ENCODE results near the gene IL1RAPL1.
"Not testable (repeated sequence)": the region's sequence is repeated elsewhere in the genome, so short reads cannot be mapped to it uniquely, and the experiment has no call there.

Gene IL1RAPL1

GRCh38 chrX:28988246-28988645 is 401.0 kb downstream of the IL1RAPL1 start:
- peak in 1 of 14 donors; percentile 47 for DNase-seq

GRCh38 chrX:28997706-28998463 is 410.6 kb downstream of the IL1RAPL1 start:
- DNase-seq: no peak

- no peak for DNase-seq
Observed at GRCh38 chrX:28998609-28999135, 411.4 kb downstream of the IL1RAPL1 start.

- DNase-seq: no peak
Observed at GRCh38 chrX:29012867-29013266, 425.6 kb downstream of the IL1RAPL1 start.

GRCh38 chrX:29023207-29023606 is 436.0 kb downstream of the IL1RAPL1 start:
- no peak for DNase-seq

- no peak for DNase-seq
Observed at GRCh38 chrX:29024871-29025270, 437.6 kb downstream of the IL1RAPL1 start.

GRCh38 chrX:29039501-29039900 is 452.3 kb downstream of the IL1RAPL1 start:
- no peak for DNase-seq

GRCh38 chrX:29040160-29040559 is 452.9 kb downstream of the IL1RAPL1 start:
- no peak for DNase-seq

- no peak for DNase-seq
Observed at GRCh38 chrX:29042341-29042740, 455.1 kb downstream of the IL1RAPL1 start.

GRCh38 chrX:29043746-29044145 is 456.5 kb downstream of the IL1RAPL1 start:
- DNase-seq: no peak

- no peak for DNase-seq
Observed at GRCh38 chrX:29044423-29045184, 457.4 kb downstream of the IL1RAPL1 start.

GRCh38 chrX:29065477-29065876 is 478.2 kb downstream of the IL1RAPL1 start:
- no peak for DNase-seq

- DNase-seq: no peak
Observed at GRCh38 chrX:29066516-29066915, 479.3 kb downstream of the IL1RAPL1 start.

- no peak for DNase-seq
Observed at GRCh38 chrX:29067351-29067750, 480.1 kb downstream of the IL1RAPL1 start.

- no peak for DNase-seq
Observed at GRCh38 chrX:29071525-29072320, 484.5 kb downstream of the IL1RAPL1 start.

GRCh38 chrX:29082558-29082957 is 495.3 kb downstream of the IL1RAPL1 start:
- DNase-seq: no peak

GRCh38 chrX:29083823-29084222 is 496.6 kb downstream of the IL1RAPL1 start:
- DNase-seq: no peak

GRCh38 chrX:29090811-29091210 is 503.6 kb downstream of the IL1RAPL1 start:
- no peak for DNase-seq

- no peak for DNase-seq
Observed at GRCh38 chrX:29107231-29107630, 520.0 kb downstream of the IL1RAPL1 start.

GRCh38 chrX:29110041-29110440 is 522.8 kb downstream of the IL1RAPL1 start:
- no peak for DNase-seq

GRCh38 chrX:29113221-29113620 is 526.0 kb downstream of the IL1RAPL1 start:
- DNase-seq: no peak

GRCh38 chrX:29122817-29123216 is 535.6 kb downstream of the IL1RAPL1 start:
- DNase-seq: not testable (repeated sequence)

GRCh38 chrX:29130905-29131304 is 543.7 kb downstream of the IL1RAPL1 start:
- no peak for DNase-seq
